ENCODE measurements around the gene CACNA1C.

DNA sequence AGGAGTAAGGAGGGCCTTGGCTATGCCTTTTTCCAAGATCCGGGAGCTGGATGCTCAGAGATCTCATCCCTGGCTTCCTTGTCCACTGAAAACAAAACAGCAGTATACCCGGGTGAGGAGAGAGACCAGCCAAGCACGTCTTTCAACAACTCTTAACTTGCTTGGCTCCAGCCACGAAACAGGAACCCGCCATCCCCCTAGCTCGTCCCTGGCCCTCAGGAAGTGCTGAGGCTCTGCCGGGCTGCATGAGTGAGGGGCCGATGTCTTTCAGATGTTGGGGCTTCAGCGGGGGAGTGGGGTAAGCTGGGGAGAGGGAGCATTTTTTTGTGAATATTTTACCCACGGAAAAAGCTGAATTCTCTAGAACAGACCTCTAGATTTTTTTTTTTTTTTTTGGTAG is 231.1 kb downstream of the CACNA1C start:
- TF ChIP-seq POLR2A (IDR thresholded peaks at IDR 0.05; ENCODE audit: low read depth, low read length) (no peak), RCOR1 (IDR thresholded peaks at IDR 0.05; ENCODE audit: insufficient replicate concordance, low read length) (no peak), RFX5 (IDR thresholded peaks at IDR 0.05; ENCODE audit: low read depth, low read length) (no peak), BHLHE40 (IDR thresholded peaks at IDR 0.05; ENCODE audit: low read depth, low read length) (no peak), CEBPB (IDR thresholded peaks at IDR 0.05; ENCODE audit: low read depth, low read length) (no peak)
- TF ChIP-seq, protein P1, sequence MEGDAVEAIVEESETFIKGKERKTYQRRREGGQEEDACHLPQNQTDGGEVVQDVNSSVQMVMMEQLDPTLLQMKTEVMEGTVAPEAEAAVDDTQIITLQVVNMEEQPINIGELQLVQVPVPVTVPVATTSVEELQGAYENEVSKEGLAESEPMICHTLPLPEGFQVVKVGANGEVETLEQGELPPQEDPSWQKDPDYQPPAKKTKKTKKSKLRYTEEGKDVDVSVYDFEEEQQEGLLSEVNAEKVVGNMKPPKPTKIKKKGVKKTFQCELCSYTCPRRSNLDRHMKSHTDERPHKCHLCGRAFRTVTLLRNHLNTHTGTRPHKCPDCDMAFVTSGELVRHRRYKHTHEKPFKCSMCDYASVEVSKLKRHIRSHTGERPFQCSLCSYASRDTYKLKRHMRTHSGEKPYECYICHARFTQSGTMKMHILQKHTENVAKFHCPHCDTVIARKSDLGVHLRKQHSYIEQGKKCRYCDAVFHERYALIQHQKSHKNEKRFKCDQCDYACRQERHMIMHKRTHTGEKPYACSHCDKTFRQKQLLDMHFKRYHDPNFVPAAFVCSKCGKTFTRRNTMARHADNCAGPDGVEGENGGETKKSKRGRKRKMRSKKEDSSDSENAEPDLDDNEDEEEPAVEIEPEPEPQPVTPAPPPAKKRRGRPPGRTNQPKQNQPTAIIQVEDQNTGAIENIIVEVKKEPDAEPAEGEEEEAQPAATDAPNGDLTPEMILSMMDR (conservative IDR thresholded peaks at IDR 0.05; ENCODE audit: low read depth, low read length), result no peak

Data from IMR-90 (cell line).